Measurements from ENCODE around the gene MOGAT3.

The MOGAT3 gene

GRCh38 chr7:101159696-101160674 lies 40.9 kb downstream of the MOGAT3 start:
- H3K27ac ChIP-seq: no peak overlapping the region
- H3K36me3 ChIP-seq (replicated peaks): peaks cover 26% of the 10 kb centered on the region

DNA sequence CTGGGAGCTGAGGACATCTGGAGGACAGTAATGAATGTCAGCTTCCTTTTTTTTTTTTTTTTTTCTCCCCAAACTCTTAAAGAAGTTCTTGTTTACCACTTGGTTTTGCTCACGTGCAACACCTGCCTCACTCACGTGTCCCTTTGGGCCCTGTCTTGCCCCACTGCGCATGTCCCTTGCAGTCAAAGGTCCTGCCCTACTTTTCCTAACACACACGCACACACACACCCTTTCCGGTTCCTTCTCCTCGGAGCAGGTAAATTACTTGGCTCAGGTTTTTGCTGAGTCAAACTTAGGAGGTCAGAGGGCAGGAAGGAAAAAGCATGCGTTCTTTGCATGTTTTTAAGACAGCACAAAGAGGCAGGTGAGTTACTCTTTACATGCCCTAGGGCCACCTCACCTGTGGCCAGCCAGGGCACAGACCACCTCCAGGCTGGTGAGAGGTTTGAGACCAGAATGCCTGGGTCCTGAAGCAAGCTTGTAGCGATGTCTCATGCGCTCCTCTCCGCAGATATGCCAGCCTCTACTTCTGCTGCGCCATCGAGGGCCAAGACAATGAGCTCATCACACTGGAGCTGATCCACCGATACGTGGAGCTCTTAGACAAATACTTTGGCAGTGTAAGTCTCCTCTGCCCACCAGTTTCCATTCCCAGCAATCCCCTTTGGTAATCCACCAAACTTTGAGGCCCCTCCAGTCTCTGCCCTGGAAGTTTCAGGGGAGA lies 43.8 kb downstream of the MOGAT3 start:
- Histone ChIP-seq H3K27ac (no peak overlapping the region), H3K36me3 (replicated peaks) (peaks cover 26% of the 10 kb centered on the region), H3K4me3 (ENCODE audit: low read depth, low read length) (no peak overlapping the region), H3K27me3 (replicated peaks) (no peaks in the 10 kb centered on the region)
- DNase-seq: no peak
- in situ Hi-C loops (cut with HindIII; ENCODE audit: low pct_ligation_motif_present, low sequenced_read_pairs): loop anchor here (25.0 kb wide), 1 partner anchor 130 kb away; no protein-coding TSS in a partner anchor
- no peak for TF ChIP-seq CTCF (IDR thresholded peaks at IDR 0.05; ENCODE audit: low read depth, low read length, missing control alignments)

More at GRCh38 chr7:101159696-101160674, 40.9 kb downstream of the MOGAT3 start:
- Histone ChIP-seq H3K27me3 (replicated peaks) (peaks cover 13% of the 10 kb centered on the region), H3K4me3 (ENCODE audit: low read depth, low read length) (no peak overlapping the region)
- in situ Hi-C loops (cut with HindIII; ENCODE audit: low pct_ligation_motif_present, low sequenced_read_pairs): loop anchor here (25.0 kb wide), 1 partner anchor 127 kb away; no protein-coding TSS in a partner anchor
- no peak for TF ChIP-seq CTCF (IDR thresholded peaks at IDR 0.05; ENCODE audit: low read depth, low read length, missing control alignments)
- DNase-seq: no peak

GRCh38 chr7:101156277-101156676 lies 44.6 kb downstream of the MOGAT3 start:
- peaks cover 26% of the 10 kb centered on the region for H3K36me3 ChIP-seq (replicated peaks)
- TF ChIP-seq CTCF (IDR thresholded peaks at IDR 0.05; ENCODE audit: low read depth, low read length, missing control alignments): peak; percentile 53

DNA sequence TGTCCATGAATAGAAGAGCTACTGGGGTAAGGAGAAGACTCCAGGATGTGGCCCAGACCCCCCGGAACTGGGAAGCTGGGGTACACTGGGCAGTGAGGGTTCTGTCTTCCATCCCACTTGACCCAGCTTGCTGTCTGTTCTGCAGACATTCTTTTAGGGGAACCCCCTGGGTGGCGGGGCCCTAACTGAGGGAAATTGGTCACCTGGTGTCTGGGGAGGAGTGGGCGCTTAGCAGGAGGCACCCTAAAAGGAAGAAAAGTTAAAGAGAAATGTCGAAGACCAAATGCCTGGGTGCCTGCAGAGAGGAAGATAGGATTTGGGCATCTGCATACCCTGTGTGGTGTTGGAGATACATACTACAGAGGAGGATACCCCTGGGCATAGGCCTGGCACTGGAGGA lies 45.5 kb downstream of the MOGAT3 start:
- H3K27ac ChIP-seq: no peak overlapping the region
- H3K36me3 ChIP-seq (replicated peaks): peaks cover 25% of the 10 kb centered on the region
- H3K4me3 ChIP-seq (ENCODE audit: low read depth, low read length): peak overlapping the region; percentile 74
- DNase-seq: no peak
- TF ChIP-seq CTCF (IDR thresholded peaks at IDR 0.05; ENCODE audit: low read depth, low read length, missing control alignments): no peak
- no peaks in the 10 kb centered on the region for H3K27me3 ChIP-seq (replicated peaks)
- in situ Hi-C loops (cut with HindIII; ENCODE audit: low pct_ligation_motif_present, low sequenced_read_pairs): loop anchor here (25.0 kb wide), 1 partner anchor 132 kb away; no protein-coding TSS in a partner anchor

More at GRCh38 chr7:101156277-101156676, 44.6 kb downstream of the MOGAT3 start:
- no peak overlapping the region for H3K27ac ChIP-seq
- H3K27me3 ChIP-seq (replicated peaks): no peaks in the 10 kb centered on the region
- H3K4me3 ChIP-seq (ENCODE audit: low read depth, low read length): no peak overlapping the region
- in situ Hi-C loops (cut with HindIII; ENCODE audit: low pct_ligation_motif_present, low sequenced_read_pairs): loop anchor here (25.0 kb wide), 1 partner anchor 131 kb away; no protein-coding TSS in a partner anchor
- DNase-seq: no peak

DNA sequence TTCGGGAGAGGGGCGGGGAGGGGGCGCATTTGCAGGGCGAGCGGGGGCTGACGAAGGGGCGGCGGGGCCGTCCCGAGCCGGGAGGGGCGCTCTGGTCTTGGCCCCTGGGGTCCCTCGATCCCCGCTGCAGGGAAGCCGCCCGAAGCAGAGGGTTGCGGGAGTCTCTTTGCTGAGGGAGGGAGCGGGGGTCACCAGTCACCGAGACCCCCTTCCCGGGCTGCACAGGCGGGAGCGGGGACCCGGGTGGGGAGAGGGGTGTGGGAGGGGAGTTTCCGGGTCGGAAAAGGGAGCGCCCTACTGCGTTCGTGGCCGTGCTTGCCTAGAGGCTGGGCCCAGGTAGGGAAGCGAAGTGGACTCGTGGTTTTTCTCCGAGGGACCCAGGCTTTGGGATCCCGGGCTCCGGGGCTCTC lies 46.1 kb downstream of the MOGAT3 start:
- H3K36me3 ChIP-seq (replicated peaks): peaks cover 19% of the 10 kb centered on the region
- H3K27ac ChIP-seq: no peak overlapping the region
- in situ Hi-C loops (cut with HindIII; ENCODE audit: low pct_ligation_motif_present, low sequenced_read_pairs): loop anchor here (25.0 kb wide), 1 partner anchor 133 kb away; no protein-coding TSS in a partner anchor
- H3K27me3 ChIP-seq (replicated peaks): no peaks in the 10 kb centered on the region
- no peak for TF ChIP-seq CTCF (IDR thresholded peaks at IDR 0.05; ENCODE audit: low read depth, low read length, missing control alignments)
- DNase-seq: no peak
- peak overlapping the region; percentile 74 for H3K4me3 ChIP-seq (ENCODE audit: low read depth, low read length)

Data from brain microvascular endothelial cell (primary cell).